ENCODE measurements around the gene VMP1.

VMP1 gene

DNA sequence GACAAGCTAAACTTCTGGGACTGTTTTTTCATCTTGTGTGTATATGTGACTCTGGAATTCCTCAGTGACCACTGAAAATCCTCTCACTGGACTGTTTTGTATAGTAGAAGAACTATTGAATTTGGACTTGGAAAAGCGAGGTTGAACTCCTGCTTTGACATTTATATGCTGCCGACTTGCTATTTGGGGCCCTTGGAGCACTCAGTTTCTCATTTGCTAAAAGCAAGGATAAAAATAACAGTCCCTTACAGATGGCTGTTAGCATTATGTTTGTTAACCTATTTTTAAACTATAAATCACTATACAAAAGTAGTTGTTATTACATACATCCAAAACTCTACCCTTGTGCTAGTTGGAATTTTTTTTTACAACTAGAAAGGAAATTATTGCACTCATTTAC is 9.0 kb downstream of the VMP1 start:
- Histone ChIP-seq H3K36me3 (peaks cover 15% of the 10 kb centered on the region), H3K27me3 (no peaks in the 10 kb centered on the region), H3K27ac (peak overlapping the region; percentile 52), H3K4me1 (ENCODE audit: control insufficient read depth in 1 of 2, insufficient read depth in 1 of 2, low read depth in 1 of 2, low read length in 1 of 2) (peaks cover 48 to 72% of the 10 kb centered on the region in 2 experiments), H3K4me3 (ENCODE audit: low read depth in 1 of 2, low read length in 1 of 2) (no peak overlapping the region), H3K9me3 (no peaks in the 10 kb centered on the region)
- TF ChIP-seq, protein P1, sequence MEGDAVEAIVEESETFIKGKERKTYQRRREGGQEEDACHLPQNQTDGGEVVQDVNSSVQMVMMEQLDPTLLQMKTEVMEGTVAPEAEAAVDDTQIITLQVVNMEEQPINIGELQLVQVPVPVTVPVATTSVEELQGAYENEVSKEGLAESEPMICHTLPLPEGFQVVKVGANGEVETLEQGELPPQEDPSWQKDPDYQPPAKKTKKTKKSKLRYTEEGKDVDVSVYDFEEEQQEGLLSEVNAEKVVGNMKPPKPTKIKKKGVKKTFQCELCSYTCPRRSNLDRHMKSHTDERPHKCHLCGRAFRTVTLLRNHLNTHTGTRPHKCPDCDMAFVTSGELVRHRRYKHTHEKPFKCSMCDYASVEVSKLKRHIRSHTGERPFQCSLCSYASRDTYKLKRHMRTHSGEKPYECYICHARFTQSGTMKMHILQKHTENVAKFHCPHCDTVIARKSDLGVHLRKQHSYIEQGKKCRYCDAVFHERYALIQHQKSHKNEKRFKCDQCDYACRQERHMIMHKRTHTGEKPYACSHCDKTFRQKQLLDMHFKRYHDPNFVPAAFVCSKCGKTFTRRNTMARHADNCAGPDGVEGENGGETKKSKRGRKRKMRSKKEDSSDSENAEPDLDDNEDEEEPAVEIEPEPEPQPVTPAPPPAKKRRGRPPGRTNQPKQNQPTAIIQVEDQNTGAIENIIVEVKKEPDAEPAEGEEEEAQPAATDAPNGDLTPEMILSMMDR (IDR thresholded peaks at IDR 0.05) = no peak

DNA sequence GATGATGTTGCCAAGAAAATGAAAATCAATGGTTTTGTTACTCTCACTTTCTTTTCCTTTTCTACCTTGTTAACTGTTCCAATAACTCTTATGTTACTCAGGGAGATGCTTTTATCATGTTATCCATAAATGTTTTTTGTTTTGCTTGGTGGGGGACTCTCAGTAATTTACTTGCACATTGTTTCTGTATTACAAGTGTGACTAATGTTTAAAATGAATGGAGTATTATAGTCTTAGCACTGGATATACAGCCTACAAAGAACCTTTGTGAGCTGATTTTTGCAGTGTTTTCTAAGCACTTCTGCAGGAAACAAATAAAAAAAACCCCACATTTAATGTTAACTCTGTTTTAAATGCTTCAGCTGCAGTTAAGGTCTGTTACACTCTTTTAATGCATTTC is 12.1 kb downstream of the VMP1 start:
- Histone ChIP-seq H3K27ac (peak overlapping the region; percentile 50), H3K36me3 (peaks cover 9% of the 10 kb centered on the region), H3K27me3 (no peaks in the 10 kb centered on the region), H3K9me3 (no peaks in the 10 kb centered on the region), H3K4me1 (ENCODE audit: control insufficient read depth in 1 of 2, insufficient read depth in 1 of 2, low read depth in 1 of 2, low read length in 1 of 2) (peaks cover 50 to 74% of the 10 kb centered on the region in 2 experiments), H3K4me3 (ENCODE audit: low read depth in 1 of 2, low read length in 1 of 2) (no peak overlapping the region)
- TF ChIP-seq, protein P1 (IDR thresholded peaks at IDR 0.05) = no peak

DNA sequence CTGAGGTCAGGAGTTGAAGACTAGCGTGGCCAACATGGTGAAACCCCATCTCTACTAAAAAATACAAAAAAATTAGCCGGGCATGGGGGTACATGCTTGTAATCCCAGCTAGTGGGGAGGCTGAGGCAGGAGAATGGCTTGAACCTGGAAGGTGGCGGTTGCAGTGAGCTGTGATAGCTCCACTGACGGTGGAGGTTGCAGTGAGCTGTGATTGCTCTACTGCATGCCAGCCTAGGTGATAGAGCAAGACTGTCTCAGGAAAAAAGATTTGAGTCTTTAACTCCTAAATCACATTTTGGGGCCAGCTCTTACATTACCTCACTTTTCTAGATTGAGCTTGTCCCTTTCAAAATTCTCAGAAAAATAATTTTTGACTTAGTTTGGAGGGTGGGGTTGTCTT is 15.2 kb downstream of the VMP1 start:
- TF ChIP-seq, protein P1 (IDR thresholded peaks at IDR 0.05) = no peak
- H3K4me1 ChIP-seq (ENCODE audit: control insufficient read depth in 1 of 2, insufficient read depth in 1 of 2, low read depth in 1 of 2, low read length in 1 of 2) = peaks cover 66 to 87% of the 10 kb centered on the region in 2 experiments
- H3K36me3 ChIP-seq = peaks cover 2% of the 10 kb centered on the region
- peak overlapping the region in 1 of 2 experiments; percentile 72 for H3K4me3 ChIP-seq (ENCODE audit: low read depth in 1 of 2, low read length in 1 of 2)
- no peaks in the 10 kb centered on the region for H3K9me3 ChIP-seq
- peak overlapping the region; percentile 98 for H3K27ac ChIP-seq
- no peaks in the 10 kb centered on the region for H3K27me3 ChIP-seq

GRCh38 chr17:59723041-59723440 is 15.6 kb downstream of the VMP1 start:
- H3K27ac ChIP-seq = peak overlapping the region; percentile 98
- no peaks in the 10 kb centered on the region for H3K9me3 ChIP-seq
- no peaks in the 10 kb centered on the region for H3K36me3 ChIP-seq
- H3K27me3 ChIP-seq = no peaks in the 10 kb centered on the region
- H3K4me1 ChIP-seq (ENCODE audit: control insufficient read depth in 1 of 2, insufficient read depth in 1 of 2, low read depth in 1 of 2, low read length in 1 of 2) = peaks cover 70 to 91% of the 10 kb centered on the region in 2 experiments
- peak overlapping the region in 1 of 2 experiments; percentile 72 for H3K4me3 ChIP-seq (ENCODE audit: low read depth in 1 of 2, low read length in 1 of 2)
- TF ChIP-seq, protein P1 (IDR thresholded peaks at IDR 0.05) = no peak

- Histone ChIP-seq H3K9me3 (no peaks in the 10 kb centered on the region), H3K4me1 (ENCODE audit: control insufficient read depth in 1 of 2, insufficient read depth in 1 of 2, low read depth in 1 of 2, low read length in 1 of 2) (peaks cover 76 to 96% of the 10 kb centered on the region in 2 experiments), H3K4me3 (ENCODE audit: low read depth in 1 of 2, low read length in 1 of 2) (peak overlapping the region; percentile 1 to 72), H3K27ac (peak overlapping the region; percentile 98), H3K36me3 (no peaks in the 10 kb centered on the region), H3K27me3 (no peaks in the 10 kb centered on the region)
- TF ChIP-seq, protein P1 (IDR thresholded peaks at IDR 0.05) = no peak
Observed at GRCh38 chr17:59723607-59724006, 16.2 kb downstream of the VMP1 start.

GRCh38 chr17:59725691-59726090 is 18.2 kb downstream of the VMP1 start:
- Histone ChIP-seq H3K9me3 (no peaks in the 10 kb centered on the region), H3K4me1 (ENCODE audit: control insufficient read depth in 1 of 2, insufficient read depth in 1 of 2, low read depth in 1 of 2, low read length in 1 of 2) (peaks cover 84 to 95% of the 10 kb centered on the region in 2 experiments), H3K4me3 (ENCODE audit: low read depth in 1 of 2, low read length in 1 of 2) (peak overlapping the region; percentile 46 to 72), H3K27me3 (no peaks in the 10 kb centered on the region), H3K27ac (peak overlapping the region; percentile 98), H3K36me3 (no peaks in the 10 kb centered on the region)
- TF ChIP-seq, protein P1 (IDR thresholded peaks at IDR 0.05) = no peak
